ENCODE results near the gene DIRAS1. TPM values are rescaled to one million over a fixed set of nuclear protein-coding genes. Genes with fewer than 3 reads are reported as not detected.

Gene DIRAS1
- total and polyA plus RNA-seq, 2 of the 4 experiments (the other 2 are of a cell fraction) = 1.4 to 10.3 TPM

DNA sequence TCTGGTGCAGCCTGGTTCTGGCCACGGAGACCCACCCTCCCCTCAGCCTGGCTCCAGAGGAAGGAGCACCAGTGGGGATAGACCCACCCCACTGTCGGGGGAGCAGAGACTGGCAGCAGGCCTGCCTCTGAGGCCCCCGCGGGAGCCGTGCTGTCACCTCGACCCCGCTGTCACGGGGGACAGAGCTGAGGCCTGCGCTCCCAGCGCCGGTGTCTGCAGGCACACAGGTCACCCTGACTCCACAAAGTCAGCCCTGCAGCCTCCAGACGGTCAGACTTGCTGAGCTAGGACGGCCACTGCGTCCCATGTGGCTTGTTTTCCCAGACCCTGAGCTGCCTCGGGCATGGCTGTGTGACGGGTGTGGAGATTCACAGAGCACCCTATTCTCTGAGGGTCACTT, 51.0 kb downstream of the DIRAS1 start:
- Histone ChIP-seq H3K4me3 (ENCODE audit: insufficient read depth, low read depth, low read length) (no peak overlapping the region), H2AK5ac (ENCODE audit: low read depth, low read length) (no peak overlapping the region), H3K79me1 (ENCODE audit: low read depth in 1 of 2, low read length in 2 of 2) (no peaks in the 10 kb centered on the region), H2BK5ac (ENCODE audit: low read depth, low read length, poor library complexity, severe bottlenecking) (no peak overlapping the region), H3K36me3 (ENCODE audit: control insufficient read depth, insufficient read depth, low read length) (no peaks in the 10 kb centered on the region), H4K20me1 (ENCODE audit: insufficient read depth, low read length) (no peaks in the 10 kb centered on the region), H3K27ac (ENCODE audit: insufficient read depth, low read length) (no peak overlapping the region), H3K4ac (ENCODE audit: low read depth, low read length) (no peak overlapping the region), H2AK9ac (replicated peaks; ENCODE audit: low read depth, low read length, poor library complexity) (no peak overlapping the region), H4K91ac (ENCODE audit: insufficient read depth, low read depth, low read length) (no peak overlapping the region), H3K4me1 (ENCODE audit: control insufficient read depth, insufficient read depth, low read length) (no peaks in the 10 kb centered on the region), H2BK15ac (ENCODE audit: low read depth, low read length) (no peak overlapping the region), H2BK120ac (ENCODE audit: low read depth, low read length) (no peak overlapping the region), H2BK20ac (ENCODE audit: low read depth, low read length) (no peak overlapping the region), H3K27me3 (ENCODE audit: control insufficient read depth, insufficient read depth, low read length) (peaks cover 20% of the 10 kb centered on the region), H3K4me2 (ENCODE audit: low read depth, low read length) (no peak overlapping the region), H3K9me3 (ENCODE audit: control insufficient read depth, insufficient read depth, low read length) (no peaks in the 10 kb centered on the region), H3K14ac (replicated peaks; ENCODE audit: low read depth, low read length) (no peak overlapping the region), H2AFZ (replicated peaks; ENCODE audit: low read length, poor library complexity) (no peak overlapping the region), H3K56ac (ENCODE audit: extremely low read depth, insufficient read depth, low read length) (no peak overlapping the region), H3K9ac (ENCODE audit: low read depth, low read length) (no peak overlapping the region), H3K23ac (ENCODE audit: low read depth, low read length) (no peak overlapping the region), H4K5ac (ENCODE audit: low read depth, low read length) (no peak overlapping the region), H4K8ac (ENCODE audit: low read depth in 2 of 2, low read length in 2 of 2) (no peak overlapping the region), H3K9me1 (ENCODE audit: insufficient read depth, low read length) (no peaks in the 10 kb centered on the region), H3K18ac (ENCODE audit: low read depth, low read length) (no peak overlapping the region)
- no peak for DNase-seq
- BruUV-seq (replicated peaks) = no TSS peak
- in situ Hi-C loops (cut with MboI; ENCODE audit: low sequenced_read_pairs) (no loop called here), intact Hi-C loops (cut with micrococcal nuclease) (no loop called here), dilution Hi-C loops (cut with HindIII; ENCODE audit: low sequenced_read_pairs, unreplicated experiment) (no loop called here)
- ATAC-seq (ENCODE audit: low read depth) = no peak
- WGBS, 2 experiments (ENCODE audit: extremely low coverage in 2 of 2, insufficient read length in 1 of 2) = 58% methylated on average over 5 of the region's 16 CpGs; no CpG with 5 or more reads in 1 of the 2 experiments
- CTCF ChIA-PET = no interaction called here
- no peak for TF ChIP-seq MXI1 (IDR thresholded peaks at IDR 0.05; ENCODE audit: borderline replicate concordance, low read depth, low read length)
- no peak for TF ChIP-seq RFX5 (IDR thresholded peaks at IDR 0.05; ENCODE audit: low read depth, low read length)
- TF ChIP-seq FOS (IDR thresholded peaks at IDR 0.05; ENCODE audit: low read depth, low read length) = no peak
- TF ChIP-seq CEBPB (IDR thresholded peaks at IDR 0.05; ENCODE audit: low read depth, low read length) = no peak
- TF ChIP-seq CHD1 (IDR thresholded peaks at IDR 0.05; ENCODE audit: low read depth, low read length) = no peak
- TF ChIP-seq, protein P1, sequence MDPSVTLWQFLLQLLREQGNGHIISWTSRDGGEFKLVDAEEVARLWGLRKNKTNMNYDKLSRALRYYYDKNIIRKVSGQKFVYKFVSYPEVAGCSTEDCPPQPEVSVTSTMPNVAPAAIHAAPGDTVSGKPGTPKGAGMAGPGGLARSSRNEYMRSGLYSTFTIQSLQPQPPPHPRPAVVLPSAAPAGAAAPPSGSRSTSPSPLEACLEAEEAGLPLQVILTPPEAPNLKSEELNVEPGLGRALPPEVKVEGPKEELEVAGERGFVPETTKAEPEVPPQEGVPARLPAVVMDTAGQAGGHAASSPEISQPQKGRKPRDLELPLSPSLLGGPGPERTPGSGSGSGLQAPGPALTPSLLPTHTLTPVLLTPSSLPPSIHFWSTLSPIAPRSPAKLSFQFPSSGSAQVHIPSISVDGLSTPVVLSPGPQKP (IDR thresholded peaks at IDR 0.05; ENCODE audit: borderline replicate concordance, low read depth, low read length) = no peak
- TF ChIP-seq MAZ (IDR thresholded peaks at IDR 0.05; ENCODE audit: borderline replicate concordance, low read depth, low read length) = no peak
- TF ChIP-seq POLR2A (IDR thresholded peaks at IDR 0.05; ENCODE audit: low read depth, low read length) = no peak
- no peak for TF ChIP-seq SMC3 (IDR thresholded peaks at IDR 0.05; ENCODE audit: low read depth, low read length)
- TF ChIP-seq, protein P2, sequence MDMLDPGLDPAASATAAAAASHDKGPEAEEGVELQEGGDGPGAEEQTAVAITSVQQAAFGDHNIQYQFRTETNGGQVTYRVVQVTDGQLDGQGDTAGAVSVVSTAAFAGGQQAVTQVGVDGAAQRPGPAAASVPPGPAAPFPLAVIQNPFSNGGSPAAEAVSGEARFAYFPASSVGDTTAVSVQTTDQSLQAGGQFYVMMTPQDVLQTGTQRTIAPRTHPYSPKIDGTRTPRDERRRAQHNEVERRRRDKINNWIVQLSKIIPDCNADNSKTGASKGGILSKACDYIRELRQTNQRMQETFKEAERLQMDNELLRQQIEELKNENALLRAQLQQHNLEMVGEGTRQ (IDR thresholded peaks at IDR 0.05; ENCODE audit: low read depth, low read length) = no peak
- POLR2A ChIA-PET (ENCODE audit: unreplicated experiment) = no interaction called here
